ENCODE results near the gene THSD4.

THSD4 gene

GRCh38 chr15:71603379-71603778 lies 488.1 kb downstream of the THSD4 start:
- no peak for DNase-seq

- DNase-seq, result no peak
These were observed 492.1 kb downstream of the THSD4 start for GRCh38 chr15:71607383-71607782.

GRCh38 chr15:71610728-71611552 lies 495.7 kb downstream of the THSD4 start:
- no peak for DNase-seq

GRCh38 chr15:71611553-71612396 lies 496.5 kb downstream of the THSD4 start:
- no peak for DNase-seq

- DNase-seq, result no peak
These were observed 497.1 kb downstream of the THSD4 start for GRCh38 chr15:71612397-71612722.

- DNase-seq, result no peak
These were observed 497.6 kb downstream of the THSD4 start for GRCh38 chr15:71612869-71613268.

- no peak for DNase-seq
These were observed 507.8 kb downstream of the THSD4 start for GRCh38 chr15:71623111-71623510.

- no peak for DNase-seq
These were observed 511.4 kb downstream of the THSD4 start for GRCh38 chr15:71626596-71627088.

GRCh38 chr15:71627188-71627587 lies 511.9 kb downstream of the THSD4 start:
- no peak for DNase-seq

GRCh38 chr15:71627604-71628003 lies 512.3 kb downstream of the THSD4 start:
- no peak for DNase-seq

GRCh38 chr15:71628988-71629770 lies 513.9 kb downstream of the THSD4 start:
- no peak for DNase-seq

GRCh38 chr15:71629781-71630474 lies 514.7 kb downstream of the THSD4 start:
- DNase-seq, result no peak

- DNase-seq, result no peak
These were observed 515.2 kb downstream of the THSD4 start for GRCh38 chr15:71630475-71630809.

GRCh38 chr15:71632576-71633195 lies 517.4 kb downstream of the THSD4 start:
- no peak for DNase-seq

GRCh38 chr15:71634820-71635560 lies 519.7 kb downstream of the THSD4 start:
- no peak for DNase-seq

- DNase-seq, result no peak
These were observed 520.5 kb downstream of the THSD4 start for GRCh38 chr15:71635735-71636134.

GRCh38 chr15:71638876-71639275 lies 523.6 kb downstream of the THSD4 start:
- DNase-seq, result no peak

- no peak for DNase-seq
These were observed 524.2 kb downstream of the THSD4 start for GRCh38 chr15:71639471-71639870.

GRCh38 chr15:71643918-71644317 lies 528.6 kb downstream of the THSD4 start:
- no peak for DNase-seq

GRCh38 chr15:71646767-71647486 lies 531.7 kb downstream of the THSD4 start:
- no peak for DNase-seq

- DNase-seq, result no peak
These were observed 532.2 kb downstream of the THSD4 start for GRCh38 chr15:71647487-71647808.

Measured in T-helper 9 cell (primary cell).